OCI-LY3 (cell line): ENCODE data around the gene PTPN11.

Experiments
- CTCF ChIP-seq: fragments of 200-600, 300-600 bp; sonication (generic); IDR thresholded peaks from 2 replicates; pipeline ENCODE4 v1.5.1; 2014; ENCODE audit warnings: antibody characterized with exemption, low read length, low read depth
- EZH2phosphoT487 ChIP-seq: fragments of 200-600 bp; shearing (Covaris generic); IDR thresholded peaks from 2 replicates; pipeline ENCODE4 v1.6.1; 2018; ENCODE audit warnings: antibody characterized with exemption, mixed run types, low read depth

GRCh38 chr12:112539221-112539620, 120.5 kb downstream of the PTPN11 start:
- TF ChIP-seq CTCF (no peak; the same call in 1 of the 2 replicates), EZH2phosphoT487 (no peak)
